GM12878 (cell line): Measurements from ENCODE around the gene TPD52L2. TPM values are rescaled to one million over a fixed set of nuclear protein-coding genes. Genes with fewer than 3 reads are reported as not detected.

Source experiments
- BMI1 ChIP-seq: fragments of 450-650 bp; IDR thresholded peaks from 2 replicates; pipeline ENCODE4 v1.6.1; 2016; ENCODE audit warnings: mild to moderate bottlenecking, moderate library complexity, borderline replicate concordance
- CHD2 ChIP-seq: IDR thresholded peaks from 2 replicates; pipeline ENCODE4 v1.6.1; 2011; ENCODE audit warnings: low read depth, low read length, improper control_type of control experiment, borderline replicate concordance
- FOXM1 ChIP-seq: IDR thresholded peaks from 2 replicates; pipeline ENCODE4 v1.6.1; 2012; ENCODE audit warnings: low read depth, mild to moderate bottlenecking, inconsistent platforms, low read length, moderate library complexity
- MEF2B ChIP-seq: fragments of 450-650 bp; IDR thresholded peaks from 2 replicates; pipeline ENCODE4 v1.6.1; 2018; ENCODE audit warnings: mild to moderate bottlenecking, moderate library complexity; ENCODE audit not compliant: partially characterized antibody, poor library complexity, severe bottlenecking
- NFIC ChIP-seq: IDR thresholded peaks from 2 replicates; pipeline ENCODE4 v1.6.1; 2012; ENCODE audit warnings: low read depth, mild to moderate bottlenecking, inconsistent platforms, low read length, moderate library complexity
- RAD21 ChIP-seq: IDR thresholded peaks from 2 replicates; pipeline ENCODE4 v1.6.1; 2011; ENCODE audit warnings: mild to moderate bottlenecking, low read depth, low read length, moderate library complexity; ENCODE audit not compliant: insufficient read depth
- RELA ChIP-seq: fragments of 450-650 bp; IDR thresholded peaks from 2 replicates; pipeline ENCODE4 v1.8.0; 2014; ENCODE audit warnings: borderline replicate concordance; ENCODE audit not compliant: partially characterized antibody
- ZBED1 ChIP-seq: IDR thresholded peaks from 2 replicates; pipeline ENCODE4 v1.6.1; 2016; ENCODE audit warnings: borderline replicate concordance
- polyA plus RNA-seq, 11 experiments: library from polyadenylated mRNA; depleted of rRNA in 4 of 11; unstranded in 6 of 11; stranded (reverse) in 5 of 11; fragments of >200 nt; fragmentation: Nextera tagmentation in 4 of 11; fragmentation: Illumina TruSeq in 1 of 11; extraction: Ambion mirVana in 4 of 11; extraction: Trizol in 1 of 11; gene quantifications; 1 replicate in 1 of 11; 2 replicates in 10 of 11; pipeline versions ENCODE4 v1.2.1 to v1.2.3, GENCODE V29; 2011 to 2016; ENCODE audit warnings: inconsistent platforms in 2 of 11, missing spikeins in 2 of 11, low read depth in 1 of 11
- total RNA-seq, 4 experiments: library from RNA; depleted of rRNA in 3 of 4; stranded (reverse); fragments of >200 nt in 3 of 4; fragmentation: Illumina TruSeq in 1 of 4; extraction: Trizol in 1 of 4; gene quantifications; 2 replicates each; pipeline versions ENCODE4 v1.2.1 to v1.2.3, GENCODE V29; 2013 to 2021
- TF ChIP-seq, protein P1 (sequence below): fragments of 450-650 bp; IDR thresholded peaks from 2 replicates; pipeline ENCODE4 v1.6.1; 2016; ENCODE audit warnings: mild to moderate bottlenecking
- TF ChIP-seq, protein P2 (sequence below): IDR thresholded peaks from 2 replicates; pipeline ENCODE4 v1.6.1; 2012; ENCODE audit warnings: mild to moderate bottlenecking, low read depth, low read length
- TF ChIP-seq, protein P3 (sequence below): fragments of 450-650 bp; IDR thresholded peaks from 2 replicates; pipeline ENCODE4 v1.6.1; 2017; ENCODE audit warnings: mild to moderate bottlenecking, moderate library complexity
- TF ChIP-seq, protein P4 (sequence below): fragments of 450-650 bp; IDR thresholded peaks from 2 replicates; pipeline ENCODE4 v1.6.1; 2018; ENCODE audit warnings: borderline replicate concordance, mild to moderate bottlenecking; ENCODE audit not compliant: partially characterized antibody
- TF ChIP-seq, protein P5 (sequence below): IDR thresholded peaks from 2 replicates; pipeline ENCODE4 v1.6.1; 2011; ENCODE audit warnings: mild to moderate bottlenecking, low read depth, low read length, moderate library complexity; ENCODE audit not compliant: insufficient replicate concordance
- TF ChIP-seq, protein P6 (sequence below): fragments of 450-650 bp; IDR thresholded peaks from 2 replicates; pipeline ENCODE4 v1.6.1; 2017; ENCODE audit warnings: antibody characterized with exemption, mild to moderate bottlenecking, moderate library complexity

The TPD52L2 gene
- total and polyA plus RNA-seq, 10 of the 15 experiments (the other 5 are each of a cell fraction or from before 2014, with no cell fraction given) = 1.6 to 71.0 (median 46.3) TPM

DNA sequence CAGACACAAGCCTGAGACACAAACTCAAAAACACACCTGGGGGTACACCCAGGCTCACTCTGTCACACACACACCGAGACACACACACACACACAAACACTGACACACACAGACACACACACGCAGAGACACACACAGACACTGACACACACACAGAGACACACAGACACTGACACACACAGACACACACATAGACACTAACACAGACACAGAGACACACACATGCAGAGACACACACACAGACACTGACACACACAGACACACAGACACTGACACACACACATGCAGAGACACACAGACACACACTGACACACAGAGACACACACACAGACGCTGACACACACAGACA lies 18.2 kb upstream of the TPD52L2 start (continued):
- TF ChIP-seq, protein P1, sequence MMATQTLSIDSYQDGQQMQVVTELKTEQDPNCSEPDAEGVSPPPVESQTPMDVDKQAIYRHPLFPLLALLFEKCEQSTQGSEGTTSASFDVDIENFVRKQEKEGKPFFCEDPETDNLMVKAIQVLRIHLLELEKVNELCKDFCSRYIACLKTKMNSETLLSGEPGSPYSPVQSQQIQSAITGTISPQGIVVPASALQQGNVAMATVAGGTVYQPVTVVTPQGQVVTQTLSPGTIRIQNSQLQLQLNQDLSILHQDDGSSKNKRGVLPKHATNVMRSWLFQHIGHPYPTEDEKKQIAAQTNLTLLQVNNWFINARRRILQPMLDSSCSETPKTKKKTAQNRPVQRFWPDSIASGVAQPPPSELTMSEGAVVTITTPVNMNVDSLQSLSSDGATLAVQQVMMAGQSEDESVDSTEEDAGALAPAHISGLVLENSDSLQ = no peak
- TF ChIP-seq NFIC (no peak), ZBED1 (no peak), MEF2B (no peak), RAD21 (no peak), FOXM1 (no peak), CHD2 (no peak), BMI1 (no peak), RELA (no peak)
- TF ChIP-seq, protein P2, sequence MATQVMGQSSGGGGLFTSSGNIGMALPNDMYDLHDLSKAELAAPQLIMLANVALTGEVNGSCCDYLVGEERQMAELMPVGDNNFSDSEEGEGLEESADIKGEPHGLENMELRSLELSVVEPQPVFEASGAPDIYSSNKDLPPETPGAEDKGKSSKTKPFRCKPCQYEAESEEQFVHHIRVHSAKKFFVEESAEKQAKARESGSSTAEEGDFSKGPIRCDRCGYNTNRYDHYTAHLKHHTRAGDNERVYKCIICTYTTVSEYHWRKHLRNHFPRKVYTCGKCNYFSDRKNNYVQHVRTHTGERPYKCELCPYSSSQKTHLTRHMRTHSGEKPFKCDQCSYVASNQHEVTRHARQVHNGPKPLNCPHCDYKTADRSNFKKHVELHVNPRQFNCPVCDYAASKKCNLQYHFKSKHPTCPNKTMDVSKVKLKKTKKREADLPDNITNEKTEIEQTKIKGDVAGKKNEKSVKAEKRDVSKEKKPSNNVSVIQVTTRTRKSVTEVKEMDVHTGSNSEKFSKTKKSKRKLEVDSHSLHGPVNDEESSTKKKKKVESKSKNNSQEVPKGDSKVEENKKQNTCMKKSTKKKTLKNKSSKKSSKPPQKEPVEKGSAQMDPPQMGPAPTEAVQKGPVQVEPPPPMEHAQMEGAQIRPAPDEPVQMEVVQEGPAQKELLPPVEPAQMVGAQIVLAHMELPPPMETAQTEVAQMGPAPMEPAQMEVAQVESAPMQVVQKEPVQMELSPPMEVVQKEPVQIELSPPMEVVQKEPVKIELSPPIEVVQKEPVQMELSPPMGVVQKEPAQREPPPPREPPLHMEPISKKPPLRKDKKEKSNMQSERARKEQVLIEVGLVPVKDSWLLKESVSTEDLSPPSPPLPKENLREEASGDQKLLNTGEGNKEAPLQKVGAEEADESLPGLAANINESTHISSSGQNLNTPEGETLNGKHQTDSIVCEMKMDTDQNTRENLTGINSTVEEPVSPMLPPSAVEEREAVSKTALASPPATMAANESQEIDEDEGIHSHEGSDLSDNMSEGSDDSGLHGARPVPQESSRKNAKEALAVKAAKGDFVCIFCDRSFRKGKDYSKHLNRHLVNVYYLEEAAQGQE = no peak
- TF ChIP-seq, protein P3, sequence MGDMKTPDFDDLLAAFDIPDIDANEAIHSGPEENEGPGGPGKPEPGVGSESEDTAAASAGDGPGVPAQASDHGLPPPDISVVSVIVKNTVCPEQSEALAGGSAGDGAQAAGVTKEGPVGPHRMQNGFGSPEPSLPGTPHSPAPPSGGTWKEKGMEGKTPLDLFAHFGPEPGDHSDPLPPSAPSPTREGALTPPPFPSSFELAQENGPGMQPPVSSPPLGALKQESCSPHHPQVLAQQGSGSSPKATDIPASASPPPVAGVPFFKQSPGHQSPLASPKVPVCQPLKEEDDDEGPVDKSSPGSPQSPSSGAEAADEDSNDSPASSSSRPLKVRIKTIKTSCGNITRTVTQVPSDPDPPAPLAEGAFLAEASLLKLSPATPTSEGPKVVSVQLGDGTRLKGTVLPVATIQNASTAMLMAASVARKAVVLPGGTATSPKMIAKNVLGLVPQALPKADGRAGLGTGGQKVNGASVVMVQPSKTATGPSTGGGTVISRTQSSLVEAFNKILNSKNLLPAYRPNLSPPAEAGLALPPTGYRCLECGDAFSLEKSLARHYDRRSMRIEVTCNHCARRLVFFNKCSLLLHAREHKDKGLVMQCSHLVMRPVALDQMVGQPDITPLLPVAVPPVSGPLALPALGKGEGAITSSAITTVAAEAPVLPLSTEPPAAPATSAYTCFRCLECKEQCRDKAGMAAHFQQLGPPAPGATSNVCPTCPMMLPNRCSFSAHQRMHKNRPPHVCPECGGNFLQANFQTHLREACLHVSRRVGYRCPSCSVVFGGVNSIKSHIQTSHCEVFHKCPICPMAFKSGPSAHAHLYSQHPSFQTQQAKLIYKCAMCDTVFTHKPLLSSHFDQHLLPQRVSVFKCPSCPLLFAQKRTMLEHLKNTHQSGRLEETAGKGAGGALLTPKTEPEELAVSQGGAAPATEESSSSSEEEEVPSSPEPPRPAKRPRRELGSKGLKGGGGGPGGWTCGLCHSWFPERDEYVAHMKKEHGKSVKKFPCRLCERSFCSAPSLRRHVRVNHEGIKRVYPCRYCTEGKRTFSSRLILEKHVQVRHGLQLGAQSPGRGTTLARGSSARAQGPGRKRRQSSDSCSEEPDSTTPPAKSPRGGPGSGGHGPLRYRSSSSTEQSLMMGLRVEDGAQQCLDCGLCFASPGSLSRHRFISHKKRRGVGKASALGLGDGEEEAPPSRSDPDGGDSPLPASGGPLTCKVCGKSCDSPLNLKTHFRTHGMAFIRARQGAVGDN = no peak
- TF ChIP-seq, protein P4, sequence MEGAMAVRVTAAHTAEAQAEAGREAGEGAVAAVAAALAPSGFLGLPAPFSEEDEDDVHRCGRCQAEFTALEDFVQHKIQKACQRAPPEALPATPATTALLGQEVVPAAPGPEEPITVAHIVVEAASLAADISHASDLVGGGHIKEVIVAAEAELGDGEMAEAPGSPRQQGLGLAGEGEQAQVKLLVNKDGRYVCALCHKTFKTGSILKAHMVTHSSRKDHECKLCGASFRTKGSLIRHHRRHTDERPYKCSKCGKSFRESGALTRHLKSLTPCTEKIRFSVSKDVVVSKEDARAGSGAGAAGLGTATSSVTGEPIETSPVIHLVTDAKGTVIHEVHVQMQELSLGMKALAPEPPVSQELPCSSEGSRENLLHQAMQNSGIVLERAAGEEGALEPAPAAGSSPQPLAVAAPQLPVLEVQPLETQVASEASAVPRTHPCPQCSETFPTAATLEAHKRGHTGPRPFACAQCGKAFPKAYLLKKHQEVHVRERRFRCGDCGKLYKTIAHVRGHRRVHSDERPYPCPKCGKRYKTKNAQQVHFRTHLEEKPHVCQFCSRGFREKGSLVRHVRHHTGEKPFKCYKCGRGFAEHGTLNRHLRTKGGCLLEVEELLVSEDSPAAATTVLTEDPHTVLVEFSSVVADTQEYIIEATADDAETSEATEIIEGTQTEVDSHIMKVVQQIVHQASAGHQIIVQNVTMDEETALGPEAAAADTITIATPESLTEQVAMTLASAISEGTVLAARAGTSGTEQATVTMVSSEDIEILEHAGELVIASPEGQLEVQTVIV = peak; percentile 17
- TF ChIP-seq, protein P5, sequence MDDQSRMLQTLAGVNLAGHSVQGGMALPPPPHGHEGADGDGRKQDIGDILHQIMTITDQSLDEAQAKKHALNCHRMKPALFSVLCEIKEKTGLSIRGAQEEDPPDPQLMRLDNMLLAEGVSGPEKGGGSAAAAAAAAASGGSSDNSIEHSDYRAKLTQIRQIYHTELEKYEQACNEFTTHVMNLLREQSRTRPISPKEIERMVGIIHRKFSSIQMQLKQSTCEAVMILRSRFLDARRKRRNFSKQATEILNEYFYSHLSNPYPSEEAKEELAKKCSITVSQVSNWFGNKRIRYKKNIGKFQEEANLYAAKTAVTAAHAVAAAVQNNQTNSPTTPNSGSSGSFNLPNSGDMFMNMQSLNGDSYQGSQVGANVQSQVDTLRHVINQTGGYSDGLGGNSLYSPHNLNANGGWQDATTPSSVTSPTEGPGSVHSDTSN = no peak
- TF ChIP-seq, protein P6, sequence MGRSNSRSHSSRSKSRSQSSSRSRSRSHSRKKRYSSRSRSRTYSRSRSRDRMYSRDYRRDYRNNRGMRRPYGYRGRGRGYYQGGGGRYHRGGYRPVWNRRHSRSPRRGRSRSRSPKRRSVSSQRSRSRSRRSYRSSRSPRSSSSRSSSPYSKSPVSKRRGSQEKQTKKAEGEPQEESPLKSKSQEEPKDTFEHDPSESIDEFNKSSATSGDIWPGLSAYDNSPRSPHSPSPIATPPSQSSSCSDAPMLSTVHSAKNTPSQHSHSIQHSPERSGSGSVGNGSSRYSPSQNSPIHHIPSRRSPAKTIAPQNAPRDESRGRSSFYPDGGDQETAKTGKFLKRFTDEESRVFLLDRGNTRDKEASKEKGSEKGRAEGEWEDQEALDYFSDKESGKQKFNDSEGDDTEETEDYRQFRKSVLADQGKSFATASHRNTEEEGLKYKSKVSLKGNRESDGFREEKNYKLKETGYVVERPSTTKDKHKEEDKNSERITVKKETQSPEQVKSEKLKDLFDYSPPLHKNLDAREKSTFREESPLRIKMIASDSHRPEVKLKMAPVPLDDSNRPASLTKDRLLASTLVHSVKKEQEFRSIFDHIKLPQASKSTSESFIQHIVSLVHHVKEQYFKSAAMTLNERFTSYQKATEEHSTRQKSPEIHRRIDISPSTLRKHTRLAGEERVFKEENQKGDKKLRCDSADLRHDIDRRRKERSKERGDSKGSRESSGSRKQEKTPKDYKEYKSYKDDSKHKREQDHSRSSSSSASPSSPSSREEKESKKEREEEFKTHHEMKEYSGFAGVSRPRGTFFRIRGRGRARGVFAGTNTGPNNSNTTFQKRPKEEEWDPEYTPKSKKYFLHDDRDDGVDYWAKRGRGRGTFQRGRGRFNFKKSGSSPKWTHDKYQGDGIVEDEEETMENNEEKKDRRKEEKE = no peak
